Neural cell (in vitro differentiated cells): ENCODE data around the gene CTTN.

Experiments used
- EP300 ChIP-seq: fragments of 450-650 bp; conservative IDR thresholded peaks from 2 replicates; pipeline ENCODE4 v1.6.1; 2014; ENCODE audit warnings: antibody characterized with exemption, mild to moderate bottlenecking, moderate library complexity; ENCODE audit not compliant: poor library complexity, severe bottlenecking
- EZH2 ChIP-seq: fragments of 200-600, 300-800 bp; shearing (Covaris generic), sonication (generic); IDR thresholded peaks from 2 replicates; pipeline ENCODE4 v1.6.1; 2014; ENCODE audit warnings: antibody characterized with exemption, low read length, borderline replicate concordance, mild to moderate bottlenecking; ENCODE audit not compliant: insufficient read depth, poor library complexity, severe bottlenecking
- POLR2AphosphoS5 ChIP-seq: IDR thresholded peaks from 2 replicates; pipeline ENCODE4 v1.6.1; 2012
- RAD21 ChIP-seq: fragments of 450-650 bp; conservative IDR thresholded peaks from 2 replicates; pipeline ENCODE4 v1.6.1; 2014; ENCODE audit warnings: antibody characterized with exemption, mild to moderate bottlenecking, moderate library complexity
- TAF1 ChIP-seq: IDR thresholded peaks from 2 replicates; pipeline ENCODE4 v1.6.1; 2012; ENCODE audit warnings: low read depth
- TF ChIP-seq, protein P1 (sequence below): fragments of 450-650 bp; IDR thresholded peaks from 2 replicates; pipeline ENCODE4 v1.5.1; 2014; ENCODE audit warnings: antibody characterized with exemption, mild to moderate bottlenecking, moderate library complexity; ENCODE audit not compliant: poor library complexity, severe bottlenecking
- TF ChIP-seq, protein P2 (sequence below): IDR thresholded peaks from 2 replicates; pipeline ENCODE4 v1.6.1; 2012; ENCODE audit warnings: borderline replicate concordance

DNA sequence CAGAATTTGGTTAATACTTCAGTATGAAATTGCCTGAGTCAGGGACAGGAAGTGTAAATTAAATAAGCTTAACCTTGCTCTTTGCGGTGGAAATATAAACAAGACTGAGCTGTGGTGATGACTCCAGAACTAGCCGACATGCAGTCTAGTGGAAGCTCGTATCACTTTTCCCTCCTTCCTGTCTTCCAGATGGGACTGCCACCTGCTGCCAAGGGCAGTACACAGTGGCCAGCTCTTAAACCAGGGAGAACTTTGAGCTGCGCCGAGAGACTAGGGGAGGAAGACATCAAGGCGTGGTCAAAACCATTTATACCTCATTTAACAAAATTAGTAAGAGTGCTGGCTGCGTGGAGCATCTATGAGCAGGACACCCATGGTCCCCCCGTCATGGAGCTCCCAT is 31.3 kb upstream of the CTTN start:
- TF ChIP-seq, protein P1, sequence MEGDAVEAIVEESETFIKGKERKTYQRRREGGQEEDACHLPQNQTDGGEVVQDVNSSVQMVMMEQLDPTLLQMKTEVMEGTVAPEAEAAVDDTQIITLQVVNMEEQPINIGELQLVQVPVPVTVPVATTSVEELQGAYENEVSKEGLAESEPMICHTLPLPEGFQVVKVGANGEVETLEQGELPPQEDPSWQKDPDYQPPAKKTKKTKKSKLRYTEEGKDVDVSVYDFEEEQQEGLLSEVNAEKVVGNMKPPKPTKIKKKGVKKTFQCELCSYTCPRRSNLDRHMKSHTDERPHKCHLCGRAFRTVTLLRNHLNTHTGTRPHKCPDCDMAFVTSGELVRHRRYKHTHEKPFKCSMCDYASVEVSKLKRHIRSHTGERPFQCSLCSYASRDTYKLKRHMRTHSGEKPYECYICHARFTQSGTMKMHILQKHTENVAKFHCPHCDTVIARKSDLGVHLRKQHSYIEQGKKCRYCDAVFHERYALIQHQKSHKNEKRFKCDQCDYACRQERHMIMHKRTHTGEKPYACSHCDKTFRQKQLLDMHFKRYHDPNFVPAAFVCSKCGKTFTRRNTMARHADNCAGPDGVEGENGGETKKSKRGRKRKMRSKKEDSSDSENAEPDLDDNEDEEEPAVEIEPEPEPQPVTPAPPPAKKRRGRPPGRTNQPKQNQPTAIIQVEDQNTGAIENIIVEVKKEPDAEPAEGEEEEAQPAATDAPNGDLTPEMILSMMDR = no peak
- TF ChIP-seq, protein P2, sequence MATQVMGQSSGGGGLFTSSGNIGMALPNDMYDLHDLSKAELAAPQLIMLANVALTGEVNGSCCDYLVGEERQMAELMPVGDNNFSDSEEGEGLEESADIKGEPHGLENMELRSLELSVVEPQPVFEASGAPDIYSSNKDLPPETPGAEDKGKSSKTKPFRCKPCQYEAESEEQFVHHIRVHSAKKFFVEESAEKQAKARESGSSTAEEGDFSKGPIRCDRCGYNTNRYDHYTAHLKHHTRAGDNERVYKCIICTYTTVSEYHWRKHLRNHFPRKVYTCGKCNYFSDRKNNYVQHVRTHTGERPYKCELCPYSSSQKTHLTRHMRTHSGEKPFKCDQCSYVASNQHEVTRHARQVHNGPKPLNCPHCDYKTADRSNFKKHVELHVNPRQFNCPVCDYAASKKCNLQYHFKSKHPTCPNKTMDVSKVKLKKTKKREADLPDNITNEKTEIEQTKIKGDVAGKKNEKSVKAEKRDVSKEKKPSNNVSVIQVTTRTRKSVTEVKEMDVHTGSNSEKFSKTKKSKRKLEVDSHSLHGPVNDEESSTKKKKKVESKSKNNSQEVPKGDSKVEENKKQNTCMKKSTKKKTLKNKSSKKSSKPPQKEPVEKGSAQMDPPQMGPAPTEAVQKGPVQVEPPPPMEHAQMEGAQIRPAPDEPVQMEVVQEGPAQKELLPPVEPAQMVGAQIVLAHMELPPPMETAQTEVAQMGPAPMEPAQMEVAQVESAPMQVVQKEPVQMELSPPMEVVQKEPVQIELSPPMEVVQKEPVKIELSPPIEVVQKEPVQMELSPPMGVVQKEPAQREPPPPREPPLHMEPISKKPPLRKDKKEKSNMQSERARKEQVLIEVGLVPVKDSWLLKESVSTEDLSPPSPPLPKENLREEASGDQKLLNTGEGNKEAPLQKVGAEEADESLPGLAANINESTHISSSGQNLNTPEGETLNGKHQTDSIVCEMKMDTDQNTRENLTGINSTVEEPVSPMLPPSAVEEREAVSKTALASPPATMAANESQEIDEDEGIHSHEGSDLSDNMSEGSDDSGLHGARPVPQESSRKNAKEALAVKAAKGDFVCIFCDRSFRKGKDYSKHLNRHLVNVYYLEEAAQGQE = no peak
- no peak for TF ChIP-seq TAF1
- no peak for TF ChIP-seq POLR2AphosphoS5
- TF ChIP-seq EP300 = no peak
- no peak for TF ChIP-seq RAD21
- no peak for TF ChIP-seq EZH2
